ENCODE results near the gene LHX3. TPM values are rescaled to one million over a fixed set of nuclear protein-coding genes. Genes with fewer than 3 reads are reported as not detected.

LHX3 gene
- total RNA-seq, 1 experiment from 2014 or later = 0.11 TPM

DNA sequence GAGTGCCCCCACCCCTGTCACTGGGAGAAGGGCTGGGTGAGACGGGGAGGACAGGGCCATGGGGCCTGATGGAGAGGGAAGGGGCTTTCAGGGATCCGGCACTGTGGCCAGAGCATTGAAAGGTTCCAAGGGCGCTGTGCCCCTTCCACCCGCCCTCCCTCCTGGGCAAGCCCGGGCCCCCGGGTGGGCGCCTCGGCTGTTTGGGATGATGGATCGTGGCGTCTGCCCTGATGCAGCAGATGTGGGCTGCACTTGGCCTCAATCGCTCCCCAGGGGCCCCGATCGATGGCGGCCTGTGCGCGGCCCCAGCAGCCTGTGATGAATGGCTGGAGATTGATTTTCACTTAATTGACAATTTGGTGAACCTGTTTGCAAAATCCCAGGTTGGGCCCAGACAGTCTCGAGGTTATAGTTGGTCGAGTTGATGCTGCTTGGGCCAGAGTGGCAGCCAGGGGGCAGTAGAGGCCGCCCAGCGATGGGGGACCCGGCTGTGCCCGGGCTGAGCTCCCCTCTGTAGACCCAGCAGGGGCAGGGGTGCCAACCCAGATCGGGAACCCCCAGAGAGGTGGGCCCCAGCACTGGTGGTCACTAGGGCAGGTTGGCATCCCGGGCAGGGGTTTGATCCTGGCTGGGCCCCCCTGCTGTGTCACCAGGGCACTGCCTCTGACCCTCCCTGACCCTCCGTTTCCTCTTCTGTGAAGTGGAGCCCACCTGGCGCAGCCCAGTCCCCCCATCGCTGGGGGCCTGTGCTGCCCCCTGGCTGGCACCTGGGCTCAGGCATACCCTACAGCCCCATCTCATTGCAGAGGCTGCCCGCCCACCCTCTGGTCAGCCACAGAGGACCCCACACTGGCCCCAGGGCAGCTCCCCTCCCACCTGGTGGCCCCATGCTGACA, 34.7 kb downstream of the LHX3 start:
- H3K4me3 ChIP-seq (ENCODE audit: low read depth, low read length, poor library complexity, severe bottlenecking) = no peak overlapping the region
- TF ChIP-seq EZH2 (IDR thresholded peaks at IDR 0.05; ENCODE audit: borderline replicate concordance, low read depth, low read length, poor library complexity, severe bottlenecking) = no peak
- TF ChIP-seq, protein P1, sequence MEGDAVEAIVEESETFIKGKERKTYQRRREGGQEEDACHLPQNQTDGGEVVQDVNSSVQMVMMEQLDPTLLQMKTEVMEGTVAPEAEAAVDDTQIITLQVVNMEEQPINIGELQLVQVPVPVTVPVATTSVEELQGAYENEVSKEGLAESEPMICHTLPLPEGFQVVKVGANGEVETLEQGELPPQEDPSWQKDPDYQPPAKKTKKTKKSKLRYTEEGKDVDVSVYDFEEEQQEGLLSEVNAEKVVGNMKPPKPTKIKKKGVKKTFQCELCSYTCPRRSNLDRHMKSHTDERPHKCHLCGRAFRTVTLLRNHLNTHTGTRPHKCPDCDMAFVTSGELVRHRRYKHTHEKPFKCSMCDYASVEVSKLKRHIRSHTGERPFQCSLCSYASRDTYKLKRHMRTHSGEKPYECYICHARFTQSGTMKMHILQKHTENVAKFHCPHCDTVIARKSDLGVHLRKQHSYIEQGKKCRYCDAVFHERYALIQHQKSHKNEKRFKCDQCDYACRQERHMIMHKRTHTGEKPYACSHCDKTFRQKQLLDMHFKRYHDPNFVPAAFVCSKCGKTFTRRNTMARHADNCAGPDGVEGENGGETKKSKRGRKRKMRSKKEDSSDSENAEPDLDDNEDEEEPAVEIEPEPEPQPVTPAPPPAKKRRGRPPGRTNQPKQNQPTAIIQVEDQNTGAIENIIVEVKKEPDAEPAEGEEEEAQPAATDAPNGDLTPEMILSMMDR (conservative IDR thresholded peaks at IDR 0.05; ENCODE audit: low read depth, low read length) = peak; percentile 88
- no peaks in the 10 kb centered on the region for H3K27me3 ChIP-seq (replicated peaks; ENCODE audit: insufficient read depth, low read depth, low read length, poor library complexity)
- ChIA-PET POLR2A (ENCODE audit: low non-redundant PET) (no interaction called here), CTCF (interaction anchor here (0.6 to 1.3 kb wide), 5 partner anchors 49 to 209 kb away, joined by 3 to 4 read pairs (median 3); partner anchors contain the start of gene UBAC1)
- no peak overlapping the region for H3K27ac ChIP-seq (ENCODE audit: low read depth, low read length, poor library complexity, severe bottlenecking)
- H3K9me3 ChIP-seq (ENCODE audit: low read depth, low read length, poor library complexity, severe bottlenecking) = no peaks in the 10 kb centered on the region
- H3K36me3 ChIP-seq (ENCODE audit: insufficient read depth, low read length, poor library complexity, severe bottlenecking) = no peaks in the 10 kb centered on the region
- peak; percentile 55 for DNase-seq (ENCODE audit: low spot score)
- no peaks in the 10 kb centered on the region for H3K4me1 ChIP-seq (ENCODE audit: insufficient read depth, low read length, poor library complexity, severe bottlenecking)
- no TSS peak for BruUV-seq (replicated peaks)
- intact Hi-C loops (cut with micrococcal nuclease; ENCODE audit: unreplicated experiment) = loop anchor here (1.0 kb wide), 1 partner anchor 113 kb away; no protein-coding TSS in a partner anchor

DNA sequence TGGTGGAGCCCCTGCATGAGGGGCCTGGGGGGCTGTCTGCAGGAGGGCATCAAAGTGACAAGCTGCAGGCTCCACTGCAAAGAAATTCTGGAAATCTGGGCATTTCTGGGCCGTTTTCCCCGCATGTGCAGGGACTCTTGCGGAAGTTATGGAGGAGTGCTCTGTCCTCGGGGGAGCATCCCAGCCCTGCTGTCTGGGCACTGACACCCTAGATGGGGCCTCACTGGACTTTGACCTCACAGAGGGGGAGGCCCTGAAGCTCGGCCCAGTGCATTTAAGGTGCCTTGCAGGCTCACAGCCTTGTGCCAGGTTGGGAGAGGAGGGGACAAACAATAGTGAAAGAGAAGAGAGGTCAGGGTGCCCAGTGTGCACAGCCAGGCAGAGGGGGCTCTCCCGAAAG, 35.4 kb downstream of the LHX3 start:
- H3K4me3 ChIP-seq (ENCODE audit: low read depth, low read length, poor library complexity, severe bottlenecking) = no peak overlapping the region
- DNase-seq (ENCODE audit: low spot score) = no peak
- BruUV-seq (replicated peaks) = no TSS peak
- H3K27ac ChIP-seq (ENCODE audit: low read depth, low read length, poor library complexity, severe bottlenecking) = no peak overlapping the region
- H3K4me1 ChIP-seq (ENCODE audit: insufficient read depth, low read length, poor library complexity, severe bottlenecking) = no peaks in the 10 kb centered on the region
- intact Hi-C loops (cut with micrococcal nuclease; ENCODE audit: unreplicated experiment) = no loop called here
- no peaks in the 10 kb centered on the region for H3K36me3 ChIP-seq (ENCODE audit: insufficient read depth, low read length, poor library complexity, severe bottlenecking)
- CTCF ChIA-PET = no interaction called here
- H3K27me3 ChIP-seq (replicated peaks; ENCODE audit: insufficient read depth, low read depth, low read length, poor library complexity) = no peaks in the 10 kb centered on the region
- no peaks in the 10 kb centered on the region for H3K9me3 ChIP-seq (ENCODE audit: low read depth, low read length, poor library complexity, severe bottlenecking)
- POLR2A ChIA-PET (ENCODE audit: low non-redundant PET) = no interaction called here
- no peak for TF ChIP-seq EZH2 (IDR thresholded peaks at IDR 0.05; ENCODE audit: borderline replicate concordance, low read depth, low read length, poor library complexity, severe bottlenecking)
- TF ChIP-seq, protein P1 (conservative IDR thresholded peaks at IDR 0.05; ENCODE audit: low read depth, low read length) = no peak

- Histone ChIP-seq H3K27me3 (replicated peaks; ENCODE audit: insufficient read depth, low read depth, low read length, poor library complexity) (no peaks in the 10 kb centered on the region), H3K4me1 (ENCODE audit: insufficient read depth, low read length, poor library complexity, severe bottlenecking) (no peaks in the 10 kb centered on the region), H3K27ac (ENCODE audit: low read depth, low read length, poor library complexity, severe bottlenecking) (no peak overlapping the region), H3K4me3 (ENCODE audit: low read depth, low read length, poor library complexity, severe bottlenecking) (no peak overlapping the region), H3K36me3 (ENCODE audit: insufficient read depth, low read length, poor library complexity, severe bottlenecking) (no peaks in the 10 kb centered on the region), H3K9me3 (ENCODE audit: low read depth, low read length, poor library complexity, severe bottlenecking) (no peaks in the 10 kb centered on the region)
- intact Hi-C loops (cut with micrococcal nuclease; ENCODE audit: unreplicated experiment) = no loop called here
- TF ChIP-seq, protein P1 (conservative IDR thresholded peaks at IDR 0.05; ENCODE audit: low read depth, low read length) = no peak
- no peak for TF ChIP-seq EZH2 (IDR thresholded peaks at IDR 0.05; ENCODE audit: borderline replicate concordance, low read depth, low read length, poor library complexity, severe bottlenecking)
- no peak for DNase-seq (ENCODE audit: low spot score)
- ChIA-PET CTCF (no interaction called here), POLR2A (ENCODE audit: low non-redundant PET) (no interaction called here)
- no TSS peak for BruUV-seq (replicated peaks)
These were observed 41.6 kb downstream of the LHX3 start for GRCh38 chr9:136163248-136163850.

Measured in A673 (cell line).